Kidney glomerular epithelial cell (primary cell): ENCODE measurements around the gene SPTB.
A peak's percentile ranks its signal among the peaks of the same experiment; 100 is the strongest.

ENCODE experiments used
- DNase-seq: peaks from one replicate; lab custom pipeline; 2025; lab: John Stamatoyannopoulos, UW

SPTB gene

GRCh38 chr14:64748995-64749714, 130.6 kb downstream of the SPTB start:
- DNase-seq: no peak

GRCh38 chr14:64748521-64748920, 131.2 kb downstream of the SPTB start:
- DNase-seq: no peak

- DNase-seq: no peak
These were observed 132.4 kb downstream of the SPTB start for GRCh38 chr14:64747327-64747726.

- peak; percentile 43 for DNase-seq
These were observed 133.1 kb downstream of the SPTB start for GRCh38 chr14:64746298-64747250.

- peak; percentile 79 for DNase-seq
These were observed 134.1 kb downstream of the SPTB start for GRCh38 chr14:64745511-64746091.

GRCh38 chr14:64743061-64743460, 136.6 kb downstream of the SPTB start:
- DNase-seq: no peak

- no peak for DNase-seq
These were observed 137.7 kb downstream of the SPTB start for GRCh38 chr14:64741961-64742360.

- no peak for DNase-seq
These were observed 138.5 kb downstream of the SPTB start for GRCh38 chr14:64741200-64741599.

- no peak for DNase-seq
These were observed 141.4 kb downstream of the SPTB start for GRCh38 chr14:64738281-64738804.

- DNase-seq: no peak
These were observed 142.1 kb downstream of the SPTB start for GRCh38 chr14:64737391-64738280.

- no peak for DNase-seq
These were observed 143.2 kb downstream of the SPTB start for GRCh38 chr14:64736271-64737169.

- DNase-seq: no peak
These were observed 144.7 kb downstream of the SPTB start for GRCh38 chr14:64734990-64735389.

- DNase-seq: no peak
These were observed 145.8 kb downstream of the SPTB start for GRCh38 chr14:64733899-64734298.

- no peak for DNase-seq
These were observed 146.4 kb downstream of the SPTB start for GRCh38 chr14:64733321-64733720.

GRCh38 chr14:64732536-64733120, 147.1 kb downstream of the SPTB start:
- no peak for DNase-seq

- no peak for DNase-seq
These were observed 147.6 kb downstream of the SPTB start for GRCh38 chr14:64732066-64732465.

GRCh38 chr14:64731141-64731581, 148.5 kb downstream of the SPTB start:
- no peak for DNase-seq

GRCh38 chr14:64730681-64731080, 149.0 kb downstream of the SPTB start:
- DNase-seq: no peak

- DNase-seq: no peak
These were observed 149.7 kb downstream of the SPTB start for GRCh38 chr14:64730061-64730440.
